Lung (tissue), 12 donors: Measurements from ENCODE around the gene GLT6D1. TPM values are rescaled to one million over a fixed set of nuclear protein-coding genes. Genes with fewer than 3 reads are reported as not detected.

Source experiments
- ATAC-seq: fragments of 200-7000 bp; cut with Tn5 transposase; one replicate; pipeline ENCODE4 v1.9.1; 2020; ENCODE audit warnings: moderate number of reproducible peaks; ENCODE audit not compliant: insufficient read depth, low FRiP score
- DNase-seq, 3 donors: peaks; one replicate each; pipeline ENCODE4 v3.0.0-alpha.2; 2013 to 2017
- H3K27ac ChIP-seq, 2 donors: one replicate each; pipeline ENCODE4 v1.5.1; 2013; ENCODE audit warnings: mild to moderate bottlenecking in 2 of 2, moderate library complexity in 2 of 2, control low read depth in 1 of 2, inconsistent platforms in 1 of 2, low read depth in 1 of 2, low read length in 1 of 2
- H3K27me3 ChIP-seq, 3 donors: one replicate each; pipeline ENCODE4 v1.5.1; 2013; ENCODE audit warnings: low read length in 2 of 3; ENCODE audit not compliant: control insufficient read depth in 3 of 3, insufficient read depth in 3 of 3
- H3K36me3 ChIP-seq, 4 donors: one replicate each; pipeline ENCODE4 v1.5.1; 2013; ENCODE audit warnings: low read length in 4 of 4, mild to moderate bottlenecking in 1 of 4, moderate library complexity in 1 of 4; ENCODE audit not compliant: control insufficient read depth in 4 of 4, insufficient read depth in 4 of 4
- H3K4me1 ChIP-seq, 5 donors: one replicate each; pipeline ENCODE4 v1.5.1; 2013; ENCODE audit warnings: low read length in 5 of 5, mild to moderate bottlenecking in 2 of 5, moderate library complexity in 1 of 5; ENCODE audit not compliant: control insufficient read depth in 5 of 5, insufficient read depth in 5 of 5
- H3K4me3 ChIP-seq: one replicate; pipeline ENCODE4 v1.5.1; 2013; ENCODE audit warnings: mild to moderate bottlenecking, control low read depth, moderate library complexity
- H3K9ac ChIP-seq, 2 donors: one replicate each; pipeline ENCODE4 v1.5.1; 2013; ENCODE audit warnings: low read length in 2 of 2, control low read depth in 1 of 2; ENCODE audit not compliant: insufficient read depth in 1 of 2
- H3K9me3 ChIP-seq, 4 donors: one replicate each; pipeline ENCODE4 v1.5.1; 2013; ENCODE audit warnings: low read length in 3 of 4, mild to moderate bottlenecking in 1 of 4, moderate library complexity in 1 of 4; ENCODE audit not compliant: control insufficient read depth in 4 of 4, insufficient read depth in 3 of 4
- WGBS, 2 donors: extraction: QIAGEN DNeasy Blood & Tissue Kit; methylation state at CpG; one replicate each; pipeline ENCODE4 v1.1.7; 2013; 5-methylcytosine and 5-hydroxymethylcytosine counted together
- polyA plus RNA-seq, 2 donors: library from polyadenylated mRNA; stranded (reverse); fragments of 200-250 nt; gene quantifications; one replicate each; pipeline ENCODE4 v1.2.1, GENCODE V29; 2013
- total RNA-seq, 2 donors: library from RNA; depleted of rRNA in 1 of 2; stranded (reverse); fragments of >200 nt in 1 of 2; gene quantifications; one replicate each; pipeline ENCODE4 v1.2.1, GENCODE V29; 2014 to 2021
- TF ChIP-seq, protein P1 (sequence below): IDR thresholded peaks from 2 replicates; pipeline ENCODE4 v1.5.1; 2012; ENCODE audit warnings: mild to moderate bottlenecking; ENCODE audit errors: control extremely low read depth, extremely low read depth
- donor health status: control.
- donor health status: control.
- donor health status: Bipolar disorder and iron deficiency.
- donor health status: healthy.
- donor health status: DM: yes; HTN: yes; CAD: no.

GLT6D1 gene
- total and polyA plus RNA-seq, 4 donors: not detected

DNA sequence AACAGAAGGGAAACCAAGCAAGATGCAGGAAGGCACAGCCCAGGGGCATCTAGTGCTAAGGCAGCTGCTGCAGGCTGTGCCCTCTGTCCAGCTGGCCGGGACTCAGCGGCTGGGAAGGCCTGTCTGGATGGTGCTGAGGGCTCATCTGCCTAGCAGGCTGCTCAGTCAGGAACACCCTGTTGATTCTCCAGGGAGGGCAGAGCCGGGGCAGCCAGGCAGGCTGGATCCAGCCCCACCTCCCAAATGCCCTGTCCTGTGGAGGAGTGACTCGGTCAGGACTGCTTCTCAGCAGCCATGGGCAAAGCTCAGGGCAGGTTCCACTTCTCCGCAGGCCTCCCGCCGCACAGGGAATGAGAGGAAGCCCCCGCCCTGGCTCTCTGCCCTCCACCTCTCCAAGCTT, 16.0 kb upstream of the GLT6D1 start:
- no peak for ATAC-seq
- DNase-seq: no peak
- no peaks in the 10 kb centered on the region for H3K36me3 ChIP-seq
- H3K9ac ChIP-seq: no peak overlapping the region
- H3K4me3 ChIP-seq: no peak overlapping the region
- H3K27me3 ChIP-seq: no peaks in the 10 kb centered on the region
- TF ChIP-seq, protein P1, sequence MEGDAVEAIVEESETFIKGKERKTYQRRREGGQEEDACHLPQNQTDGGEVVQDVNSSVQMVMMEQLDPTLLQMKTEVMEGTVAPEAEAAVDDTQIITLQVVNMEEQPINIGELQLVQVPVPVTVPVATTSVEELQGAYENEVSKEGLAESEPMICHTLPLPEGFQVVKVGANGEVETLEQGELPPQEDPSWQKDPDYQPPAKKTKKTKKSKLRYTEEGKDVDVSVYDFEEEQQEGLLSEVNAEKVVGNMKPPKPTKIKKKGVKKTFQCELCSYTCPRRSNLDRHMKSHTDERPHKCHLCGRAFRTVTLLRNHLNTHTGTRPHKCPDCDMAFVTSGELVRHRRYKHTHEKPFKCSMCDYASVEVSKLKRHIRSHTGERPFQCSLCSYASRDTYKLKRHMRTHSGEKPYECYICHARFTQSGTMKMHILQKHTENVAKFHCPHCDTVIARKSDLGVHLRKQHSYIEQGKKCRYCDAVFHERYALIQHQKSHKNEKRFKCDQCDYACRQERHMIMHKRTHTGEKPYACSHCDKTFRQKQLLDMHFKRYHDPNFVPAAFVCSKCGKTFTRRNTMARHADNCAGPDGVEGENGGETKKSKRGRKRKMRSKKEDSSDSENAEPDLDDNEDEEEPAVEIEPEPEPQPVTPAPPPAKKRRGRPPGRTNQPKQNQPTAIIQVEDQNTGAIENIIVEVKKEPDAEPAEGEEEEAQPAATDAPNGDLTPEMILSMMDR: no peak
- H3K27ac ChIP-seq: no peak overlapping the region
- WGBS, 2 donors: 76 to 80% methylated on average over 7 to 8 of the region's 8 CpGs
- H3K4me1 ChIP-seq: no peaks in the 10 kb centered on the region
- H3K9me3 ChIP-seq: peaks cover 0 to 3% (median 1%) of the 10 kb centered on the region in 4 donors

DNA sequence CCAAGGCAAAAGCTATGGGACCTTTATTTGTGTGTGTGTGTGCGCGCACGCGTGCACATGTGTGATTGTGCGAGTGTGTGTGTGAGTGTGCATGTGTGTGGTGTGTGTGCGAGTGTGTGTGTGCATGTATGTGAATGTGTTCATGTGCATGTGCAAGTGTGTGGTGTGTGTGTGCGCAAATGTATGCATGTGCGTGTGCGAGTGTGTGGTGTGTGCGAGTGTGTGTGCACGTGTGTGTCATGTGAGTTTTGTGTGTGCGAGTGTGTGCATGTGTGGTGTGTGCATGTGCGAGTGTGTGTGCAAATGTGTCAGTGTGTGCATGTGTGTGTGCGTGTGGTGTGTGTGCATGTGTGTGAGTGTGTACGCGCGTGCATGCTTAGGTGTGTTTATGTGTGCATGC, 11.1 kb upstream of the GLT6D1 start:
- DNase-seq (no peak), ATAC-seq (no peak)
- Histone ChIP-seq H3K4me3 (no peak overlapping the region), H3K27me3 (no peaks in the 10 kb centered on the region), H3K9me3 (peaks cover 2 to 22% (median 13%) of the 10 kb centered on the region in 4 donors), H3K27ac (no peak overlapping the region), H3K9ac (no peak overlapping the region), H3K4me1 (no peaks in the 10 kb centered on the region), H3K36me3 (no peaks in the 10 kb centered on the region)
- TF ChIP-seq, protein P1: no peak
- 94 to 95% methylated on average over 17 of the region's 17 CpGs for WGBS, 2 donors

- 68 to 83% methylated on average over 2 of the region's 2 CpGs for WGBS, 2 donors
- TF ChIP-seq, protein P1: no peak
- H3K27me3 ChIP-seq: no peaks in the 10 kb centered on the region
- no peak for ATAC-seq
- H3K4me3 ChIP-seq: no peak overlapping the region
- H3K27ac ChIP-seq: no peak overlapping the region
- H3K36me3 ChIP-seq: no peaks in the 10 kb centered on the region
- H3K9ac ChIP-seq: no peak overlapping the region
- peaks cover 2 to 22% (median 20%) of the 10 kb centered on the region in 4 donors for H3K9me3 ChIP-seq
- no peaks in the 10 kb centered on the region for H3K4me1 ChIP-seq
- DNase-seq: no peak
Observed at GRCh38 chr9:135649508-135649907, 10.2 kb upstream of the GLT6D1 start.
